GM19395 (cell line): Measurements from ENCODE around the gene TRMT1.

ENCODE experiments used
- ATAC-seq: cut with Tn5 transposase; IDR thresholded peaks from one replicate; pipeline ENCODE4 v1.9.1; 2021; ENCODE audit warnings: mild to moderate bottlenecking, moderate library complexity; ENCODE audit not compliant: unreplicated experiment

The TRMT1 gene

GRCh38 chr19:13074378-13074777 is 42.2 kb downstream of the TRMT1 start:
- no peak for ATAC-seq

GRCh38 chr19:13073263-13073662 is 43.3 kb downstream of the TRMT1 start:
- ATAC-seq: no peak

GRCh38 chr19:13072188-13072908 is 44.2 kb downstream of the TRMT1 start:
- ATAC-seq: no peak

GRCh38 chr19:13071444-13072187 is 44.9 kb downstream of the TRMT1 start:
- no peak for ATAC-seq

GRCh38 chr19:13070425-13071140 is 46.0 kb downstream of the TRMT1 start:
- no peak for ATAC-seq

GRCh38 chr19:13069415-13070359 is 46.9 kb downstream of the TRMT1 start:
- no peak for ATAC-seq

GRCh38 chr19:13068085-13068846 is 48.3 kb downstream of the TRMT1 start:
- no peak for ATAC-seq

- no peak for ATAC-seq
These were observed 49.4 kb downstream of the TRMT1 start for GRCh38 chr19:13066933-13067807.

- no peak for ATAC-seq
These were observed 50.3 kb downstream of the TRMT1 start for GRCh38 chr19:13066226-13066625.

GRCh38 chr19:13064092-13064489 is 52.4 kb downstream of the TRMT1 start:
- ATAC-seq: no peak

- no peak for ATAC-seq
These were observed 53.0 kb downstream of the TRMT1 start for GRCh38 chr19:13063461-13064091.

- ATAC-seq: no peak
These were observed 54.2 kb downstream of the TRMT1 start for GRCh38 chr19:13062317-13062716.

- ATAC-seq: no peak
These were observed 55.3 kb downstream of the TRMT1 start for GRCh38 chr19:13060964-13061927.

- no peak for ATAC-seq
These were observed 56.1 kb downstream of the TRMT1 start for GRCh38 chr19:13060233-13060963.

- no peak for ATAC-seq
These were observed 57.4 kb downstream of the TRMT1 start for GRCh38 chr19:13058951-13059660.

GRCh38 chr19:13057744-13058143 is 58.8 kb downstream of the TRMT1 start:
- no peak for ATAC-seq
